ENCODE data around the gene HACE1.
A peak's percentile ranks its signal among the peaks of the same experiment; 100 is the strongest.
"Not testable (repeated sequence)": the region's sequence is repeated elsewhere in the genome, so short reads cannot be mapped to it uniquely, and the experiment has no call there.

HACE1 gene

DNA sequence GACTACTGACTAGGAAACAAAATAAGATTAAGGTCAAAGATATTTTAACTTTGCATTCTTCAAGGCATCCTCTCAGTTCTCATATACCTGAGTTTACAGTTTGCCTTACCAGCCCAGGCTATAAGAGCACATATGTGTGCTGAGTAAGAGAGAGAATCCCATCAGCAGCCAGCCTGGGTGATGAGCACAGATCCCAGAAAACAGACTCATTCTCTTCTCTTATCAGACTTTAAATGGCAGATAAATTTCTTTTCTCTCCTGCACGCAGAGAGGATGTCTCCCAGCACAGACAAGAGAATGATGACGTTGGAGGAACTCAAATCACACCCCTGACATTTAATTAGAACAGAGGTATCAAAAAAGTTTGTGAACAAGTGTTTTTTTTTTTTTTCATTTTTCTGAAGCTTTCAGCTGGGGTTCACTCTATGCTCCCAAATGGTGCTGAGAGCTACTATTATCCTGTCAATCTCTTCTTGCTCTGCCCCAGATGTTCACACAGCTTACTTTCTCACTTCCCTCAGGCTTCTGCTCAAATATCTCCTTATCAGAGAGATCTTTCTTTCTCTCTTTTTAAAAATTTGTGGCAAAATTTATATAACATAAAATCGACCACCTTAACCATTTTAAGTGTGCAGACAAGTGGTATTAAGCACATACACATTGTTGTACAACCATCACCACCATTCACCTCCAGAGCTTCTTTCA is 22.4 kb upstream of the HACE1 start:
- Histone ChIP-seq H3K27ac (ENCODE audit: low read depth, low read length) (no peak overlapping the region), H3K9ac (ENCODE audit: low read depth, low read length) (no peak overlapping the region), H3K4me3 (ENCODE audit: low read length) (no peak overlapping the region), H3K9me3 (ENCODE audit: insufficient read depth, low read depth, low read length) (no peaks in the 10 kb centered on the region), H3K27me3 (ENCODE audit: insufficient read depth, low read length) (no peaks in the 10 kb centered on the region), H3K4me1 (ENCODE audit: insufficient read depth, low read length) (no peaks in the 10 kb centered on the region), H3K36me3 (ENCODE audit: insufficient read depth, low read length) (no peaks in the 10 kb centered on the region)
- WGBS = 80% methylated on average over 3 of the region's 3 CpGs

DNA sequence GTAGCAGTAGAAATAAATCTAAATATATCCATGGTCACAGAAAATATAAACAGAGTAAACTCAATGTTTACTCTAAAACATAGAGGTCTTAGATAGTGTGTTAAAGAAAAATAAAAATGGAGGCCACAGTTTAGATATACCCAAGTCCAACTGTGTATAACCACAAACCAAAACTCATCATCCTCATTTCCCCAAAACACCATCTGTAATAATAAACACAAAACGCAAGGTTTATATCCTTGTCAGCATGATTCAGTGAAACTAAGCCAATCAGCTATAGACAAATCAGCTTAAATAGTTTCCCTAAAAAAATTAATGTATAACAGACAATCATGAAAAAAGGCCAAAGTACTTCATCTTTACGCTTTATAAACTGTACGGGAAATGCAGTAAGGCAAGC is 2.7 kb upstream of the HACE1 start:
- WGBS = 98% methylated on average over 3 of the region's 3 CpGs
- Histone ChIP-seq H3K36me3 (ENCODE audit: insufficient read depth, low read length) (no peaks in the 10 kb centered on the region), H3K4me3 (ENCODE audit: low read length) (no peak overlapping the region), H3K9me3 (ENCODE audit: insufficient read depth, low read depth, low read length) (no peaks in the 10 kb centered on the region), H3K4me1 (ENCODE audit: insufficient read depth, low read length) (peaks cover 14% of the 10 kb centered on the region), H3K27me3 (ENCODE audit: insufficient read depth, low read length) (no peaks in the 10 kb centered on the region), H3K27ac (ENCODE audit: low read depth, low read length) (no peak overlapping the region), H3K9ac (ENCODE audit: low read depth, low read length) (no peak overlapping the region)

DNA sequence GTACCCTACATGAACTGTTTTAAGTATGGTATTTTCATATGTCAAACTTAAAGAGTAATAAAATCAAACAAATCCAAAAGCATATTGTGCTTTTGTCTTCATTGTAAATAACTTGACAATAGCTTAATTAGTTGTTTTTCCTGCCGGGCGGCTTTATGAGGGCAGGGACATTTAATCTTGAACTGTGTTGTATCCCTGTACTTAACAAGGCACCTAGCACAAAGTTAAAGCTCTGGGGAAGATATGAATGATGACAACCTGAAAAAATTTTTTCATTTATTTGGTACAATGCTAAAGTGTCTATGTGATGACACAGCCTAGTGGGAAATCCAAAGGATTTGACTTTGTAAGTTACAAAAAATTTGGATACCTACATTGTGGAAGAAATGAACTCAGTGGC is 502 bp upstream of the HACE1 start:
- H3K4me3 ChIP-seq (ENCODE audit: low read length) = peak overlapping the region; percentile 98
- peak overlapping the region; percentile 47; the same call in 1 of the 2 replicates for H3K9ac ChIP-seq (ENCODE audit: low read depth, low read length)
- no peaks in the 10 kb centered on the region for H3K36me3 ChIP-seq (ENCODE audit: insufficient read depth, low read length)
- no peak overlapping the region for H3K27ac ChIP-seq (ENCODE audit: low read depth, low read length)
- H3K4me1 ChIP-seq (ENCODE audit: insufficient read depth, low read length) = peaks cover 14% of the 10 kb centered on the region
- 93% methylated on average over 2 of the region's 2 CpGs for WGBS
- no peaks in the 10 kb centered on the region for H3K27me3 ChIP-seq (ENCODE audit: insufficient read depth, low read length)
- no peaks in the 10 kb centered on the region for H3K9me3 ChIP-seq (ENCODE audit: insufficient read depth, low read depth, low read length)

DNA sequence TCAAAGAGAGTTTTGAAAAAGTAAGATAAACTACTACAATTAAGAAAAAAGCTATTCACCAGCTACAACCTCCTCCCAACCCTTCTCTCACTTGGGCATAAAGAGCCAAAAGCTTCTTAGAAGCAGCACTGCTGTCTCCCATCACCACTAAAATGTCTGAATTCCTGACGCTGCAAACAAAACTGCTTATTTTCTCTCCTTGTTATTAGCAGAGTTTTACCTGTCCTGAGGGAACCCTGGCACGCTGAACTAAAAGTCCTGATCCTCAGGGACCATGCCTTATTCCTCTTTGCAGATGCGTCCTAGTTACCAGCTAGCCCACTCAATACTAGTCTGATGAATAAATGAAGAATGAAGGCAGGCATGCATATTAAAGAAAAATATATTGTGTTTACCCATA is 1.1 kb downstream of the HACE1 start:
- Histone ChIP-seq H3K4me3 (ENCODE audit: low read length) (peak overlapping the region; percentile 98), H3K9ac (ENCODE audit: low read depth, low read length) (peak overlapping the region; percentile 86), H3K27me3 (ENCODE audit: insufficient read depth, low read length) (no peaks in the 10 kb centered on the region), H3K36me3 (ENCODE audit: insufficient read depth, low read length) (no peaks in the 10 kb centered on the region), H3K9me3 (ENCODE audit: insufficient read depth, low read depth, low read length) (no peaks in the 10 kb centered on the region), H3K27ac (ENCODE audit: low read depth, low read length) (no peak overlapping the region), H3K4me1 (ENCODE audit: insufficient read depth, low read length) (peaks cover 14% of the 10 kb centered on the region)
- 11% methylated on average over 3 of the region's 3 CpGs for WGBS

DNA sequence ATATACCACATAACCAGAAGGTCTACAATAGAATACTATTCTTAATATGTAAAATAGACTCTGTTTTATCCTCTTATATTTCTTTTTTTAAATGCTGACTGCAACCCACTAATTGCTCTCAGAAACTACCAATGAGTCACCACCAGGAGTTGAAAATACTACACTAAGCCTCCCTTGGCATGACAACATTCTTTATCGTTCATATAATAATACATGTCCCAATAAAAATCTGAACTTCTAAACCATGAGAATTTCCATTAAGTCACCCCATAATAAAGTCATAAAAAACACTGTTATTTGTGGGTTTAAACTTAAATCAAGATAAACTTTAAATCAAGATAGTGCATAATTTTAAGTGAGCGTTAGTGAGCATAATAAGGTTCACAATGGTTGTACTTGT is 4.2 kb downstream of the HACE1 start:
- Histone ChIP-seq H3K4me3 (ENCODE audit: low read length) (no peak overlapping the region), H3K36me3 (ENCODE audit: insufficient read depth, low read length) (peaks cover 19% of the 10 kb centered on the region), H3K4me1 (ENCODE audit: insufficient read depth, low read length) (peaks cover 14% of the 10 kb centered on the region), H3K27ac (ENCODE audit: low read depth, low read length) (no peak overlapping the region), H3K27me3 (ENCODE audit: insufficient read depth, low read length) (no peaks in the 10 kb centered on the region), H3K9ac (ENCODE audit: low read depth, low read length) (no peak overlapping the region), H3K9me3 (ENCODE audit: insufficient read depth, low read depth, low read length) (no peaks in the 10 kb centered on the region)
- WGBS = 88% methylated on average over 1 of the region's 2 CpGs

DNA sequence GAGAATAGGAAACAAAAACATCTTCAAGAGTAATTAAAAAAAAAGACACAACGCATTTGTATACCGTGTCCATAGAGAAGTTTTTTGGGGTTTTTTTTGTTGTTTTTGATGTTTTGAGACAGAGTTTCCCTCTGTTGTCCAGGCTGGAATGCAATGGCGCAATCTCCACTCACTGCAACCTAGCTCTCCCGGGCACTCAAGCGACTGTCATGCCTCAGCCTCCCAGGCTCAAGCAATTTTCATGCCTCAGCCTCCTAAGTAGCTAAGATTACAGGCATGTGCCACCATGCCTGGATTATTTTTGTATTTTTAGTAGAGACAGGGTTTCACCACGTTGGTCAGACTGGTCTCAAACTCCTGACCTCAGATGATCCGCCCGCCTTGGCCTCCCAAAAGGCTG is 12.0 kb downstream of the HACE1 start:
- H3K27me3 ChIP-seq (ENCODE audit: insufficient read depth, low read length); H3K4me3 ChIP-seq (ENCODE audit: low read length); H3K4me1 ChIP-seq (ENCODE audit: insufficient read depth, low read length); H3K27ac ChIP-seq (ENCODE audit: low read depth, low read length); H3K9me3 ChIP-seq (ENCODE audit: insufficient read depth, low read depth, low read length); H3K9ac ChIP-seq (ENCODE audit: low read depth, low read length): not testable (repeated sequence)
- peaks cover 70% of the 10 kb centered on the region for H3K36me3 ChIP-seq (ENCODE audit: insufficient read depth, low read length)
- WGBS = 92% methylated on average over 8 of the region's 8 CpGs

DNA sequence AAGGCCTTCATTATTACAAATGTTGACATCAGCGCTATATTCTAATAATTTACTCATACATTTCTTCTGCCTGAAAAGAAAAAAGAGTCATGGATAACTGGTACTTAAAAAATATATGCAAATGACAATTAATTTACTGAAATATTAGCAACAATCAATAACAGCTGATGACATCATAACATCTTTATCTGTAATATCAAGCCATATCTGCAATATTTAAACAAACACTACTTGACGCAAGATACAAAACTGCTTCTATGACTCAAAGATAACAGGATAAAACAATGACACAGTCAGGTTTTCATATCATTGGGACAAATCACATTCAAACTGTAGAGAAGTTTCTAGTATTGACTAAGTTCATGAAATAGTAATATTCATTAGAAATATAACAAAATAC is 16.5 kb downstream of the HACE1 start:
- whole genome bisulfite sequencing = 99% methylated on average over 2 of the region's 2 CpGs
- Histone ChIP-seq H3K9ac (ENCODE audit: low read depth, low read length) (no peak overlapping the region), H3K27me3 (ENCODE audit: insufficient read depth, low read length) (no peaks in the 10 kb centered on the region), H3K27ac (ENCODE audit: low read depth, low read length) (no peak overlapping the region), H3K4me3 (ENCODE audit: low read length) (no peak overlapping the region), H3K36me3 (ENCODE audit: insufficient read depth, low read length) (peaks cover 46% of the 10 kb centered on the region), H3K9me3 (ENCODE audit: insufficient read depth, low read depth, low read length) (no peaks in the 10 kb centered on the region), H3K4me1 (ENCODE audit: insufficient read depth, low read length) (no peaks in the 10 kb centered on the region)

DNA sequence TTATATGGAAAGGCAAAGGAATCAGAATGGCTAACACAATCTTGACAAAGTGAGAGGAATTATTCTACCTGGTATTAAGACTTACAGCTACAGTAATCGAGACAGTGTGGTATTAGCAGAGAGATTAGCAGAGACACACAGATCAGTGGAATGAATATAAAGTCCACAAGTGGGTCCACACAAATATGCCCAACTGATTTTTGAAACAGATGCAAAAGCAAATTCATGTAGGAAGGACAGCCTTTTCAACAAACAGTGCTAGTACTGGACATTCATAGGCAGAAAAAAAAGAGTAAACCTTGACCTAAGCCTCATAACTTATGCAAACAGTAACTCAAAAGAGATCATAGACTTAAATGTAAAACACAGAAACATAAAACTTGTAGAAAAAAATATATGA is 22.6 kb downstream of the HACE1 start:
- Histone ChIP-seq H3K9ac (ENCODE audit: low read depth, low read length) (no peak overlapping the region), H3K27me3 (ENCODE audit: insufficient read depth, low read length) (no peaks in the 10 kb centered on the region), H3K4me1 (ENCODE audit: insufficient read depth, low read length) (no peaks in the 10 kb centered on the region), H3K9me3 (ENCODE audit: insufficient read depth, low read depth, low read length) (no peaks in the 10 kb centered on the region), H3K27ac (ENCODE audit: low read depth, low read length) (no peak overlapping the region), H3K4me3 (ENCODE audit: low read length) (no peak overlapping the region), H3K36me3 (ENCODE audit: insufficient read depth, low read length) (peaks cover 25% of the 10 kb centered on the region)
- WGBS = 96% methylated on average over 1 of the region's 1 CpG

DNA sequence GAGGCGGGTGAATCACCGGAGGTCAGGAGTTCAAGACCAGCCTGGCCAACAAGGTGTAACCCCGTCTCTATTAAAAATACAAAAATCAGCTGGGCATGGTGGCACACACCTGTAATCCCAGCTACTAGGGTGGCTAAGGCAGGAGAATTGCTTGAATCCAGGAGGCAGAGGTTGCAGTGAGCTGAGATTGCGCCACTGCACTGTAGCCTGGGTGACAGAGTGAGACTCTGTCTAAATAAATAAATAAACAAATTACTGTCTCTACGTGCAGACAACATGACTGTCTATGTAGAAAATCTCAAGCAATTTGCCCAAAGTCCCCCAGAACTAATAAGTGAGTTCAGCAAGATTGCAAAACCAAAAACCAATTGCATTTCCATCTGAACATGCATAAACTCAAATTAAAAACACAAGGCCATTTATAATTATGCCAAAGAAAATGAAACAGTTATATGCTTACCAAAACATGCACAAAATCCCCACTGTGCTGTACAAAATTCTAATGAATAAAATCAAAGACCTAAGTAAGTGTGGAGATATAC is 23.2 kb downstream of the HACE1 start:
- H3K9ac ChIP-seq (ENCODE audit: low read depth, low read length); H3K9me3 ChIP-seq (ENCODE audit: insufficient read depth, low read depth, low read length); H3K27ac ChIP-seq (ENCODE audit: low read depth, low read length); H3K27me3 ChIP-seq (ENCODE audit: insufficient read depth, low read length); H3K4me3 ChIP-seq (ENCODE audit: low read length); H3K4me1 ChIP-seq (ENCODE audit: insufficient read depth, low read length): not testable (repeated sequence)
- peaks cover 22% of the 10 kb centered on the region for H3K36me3 ChIP-seq (ENCODE audit: insufficient read depth, low read length)
- WGBS = 96% methylated on average over 5 of the region's 5 CpGs

DNA sequence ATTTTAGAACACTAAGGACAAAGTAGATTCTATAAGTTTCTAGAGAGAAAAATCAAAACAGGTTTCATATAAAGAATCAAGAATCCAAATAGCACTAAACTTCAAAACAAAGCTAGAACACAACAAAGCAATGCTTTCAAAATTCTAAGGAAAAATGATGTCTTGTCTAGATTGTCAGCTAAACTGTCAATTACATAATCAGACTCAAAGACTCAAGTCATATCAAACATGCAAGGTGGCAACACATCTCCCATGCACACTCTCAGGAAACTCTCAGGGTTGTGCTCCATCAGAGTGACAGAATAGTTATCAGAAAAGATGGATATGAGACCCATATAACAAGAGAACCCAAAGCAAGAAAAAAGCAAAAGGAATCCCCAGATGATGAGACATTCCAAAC is 23.9 kb downstream of the HACE1 start:
- no peaks in the 10 kb centered on the region for H3K27me3 ChIP-seq (ENCODE audit: insufficient read depth, low read length)
- peaks cover 22% of the 10 kb centered on the region for H3K36me3 ChIP-seq (ENCODE audit: insufficient read depth, low read length)
- no peaks in the 10 kb centered on the region for H3K9me3 ChIP-seq (ENCODE audit: insufficient read depth, low read depth, low read length)
- H3K9ac ChIP-seq (ENCODE audit: low read depth, low read length) = no peak overlapping the region
- H3K4me1 ChIP-seq (ENCODE audit: insufficient read depth, low read length) = no peaks in the 10 kb centered on the region
- no peak overlapping the region for H3K27ac ChIP-seq (ENCODE audit: low read depth, low read length)
- no peak overlapping the region for H3K4me3 ChIP-seq (ENCODE audit: low read length)

DNA sequence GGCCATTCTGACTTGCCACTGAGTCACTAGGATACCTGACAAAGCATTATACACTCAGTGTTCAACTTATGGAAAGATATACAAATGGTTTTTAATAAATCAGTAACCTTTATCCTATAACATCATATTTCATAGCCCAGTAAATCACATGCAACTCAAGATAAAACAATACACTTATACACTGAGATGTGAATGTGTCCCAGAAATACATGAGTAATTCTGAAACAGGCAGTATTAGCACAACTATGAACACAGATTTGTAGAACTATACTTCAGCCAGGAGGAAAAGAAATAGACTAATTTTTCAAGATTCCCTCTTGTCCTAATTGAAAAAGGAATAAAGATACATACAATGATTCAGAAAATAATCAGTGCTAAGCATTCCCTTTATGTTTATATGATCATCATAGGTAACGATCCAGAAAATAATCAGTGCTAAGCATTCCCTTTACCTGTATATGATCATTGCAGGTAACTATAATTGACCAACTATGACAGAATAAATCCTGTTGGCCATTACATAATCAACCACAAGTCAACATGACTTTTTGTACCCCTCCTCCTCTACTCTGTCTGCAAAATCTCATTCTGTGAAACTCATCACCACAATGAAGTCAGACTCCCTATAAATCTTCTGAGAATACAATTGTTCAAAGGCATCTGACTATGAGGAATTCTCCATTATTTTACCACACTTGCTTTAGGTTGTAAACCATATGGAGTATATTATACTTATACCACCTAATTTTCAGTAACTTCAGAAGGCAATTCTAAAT is 30.3 kb downstream of the HACE1 start:
- no peak overlapping the region for H3K27ac ChIP-seq (ENCODE audit: low read depth, low read length)
- H3K36me3 ChIP-seq (ENCODE audit: insufficient read depth, low read length) = peaks cover 40% of the 10 kb centered on the region
- 75% methylated on average over 1 of the region's 1 CpG for WGBS
- no peak overlapping the region for H3K9ac ChIP-seq (ENCODE audit: low read depth, low read length)
- peaks cover 9% of the 10 kb centered on the region; the same call in 1 of the 2 replicates for H3K9me3 ChIP-seq (ENCODE audit: insufficient read depth, low read depth, low read length)
- no peak overlapping the region for H3K4me3 ChIP-seq (ENCODE audit: low read length)
- no peaks in the 10 kb centered on the region for H3K27me3 ChIP-seq (ENCODE audit: insufficient read depth, low read length)
- no peaks in the 10 kb centered on the region for H3K4me1 ChIP-seq (ENCODE audit: insufficient read depth, low read length)

Data from HUES64 (cell line).